ENCODE measurements around the gene TAF4. TPM values are rescaled to one million over a fixed set of nuclear protein-coding genes. Genes with fewer than 3 reads are reported as not detected.
A peak's percentile ranks its signal among the peaks of the same experiment; 100 is the strongest.

TAF4 gene
- polyA plus RNA-seq, result 3.4 TPM

DNA sequence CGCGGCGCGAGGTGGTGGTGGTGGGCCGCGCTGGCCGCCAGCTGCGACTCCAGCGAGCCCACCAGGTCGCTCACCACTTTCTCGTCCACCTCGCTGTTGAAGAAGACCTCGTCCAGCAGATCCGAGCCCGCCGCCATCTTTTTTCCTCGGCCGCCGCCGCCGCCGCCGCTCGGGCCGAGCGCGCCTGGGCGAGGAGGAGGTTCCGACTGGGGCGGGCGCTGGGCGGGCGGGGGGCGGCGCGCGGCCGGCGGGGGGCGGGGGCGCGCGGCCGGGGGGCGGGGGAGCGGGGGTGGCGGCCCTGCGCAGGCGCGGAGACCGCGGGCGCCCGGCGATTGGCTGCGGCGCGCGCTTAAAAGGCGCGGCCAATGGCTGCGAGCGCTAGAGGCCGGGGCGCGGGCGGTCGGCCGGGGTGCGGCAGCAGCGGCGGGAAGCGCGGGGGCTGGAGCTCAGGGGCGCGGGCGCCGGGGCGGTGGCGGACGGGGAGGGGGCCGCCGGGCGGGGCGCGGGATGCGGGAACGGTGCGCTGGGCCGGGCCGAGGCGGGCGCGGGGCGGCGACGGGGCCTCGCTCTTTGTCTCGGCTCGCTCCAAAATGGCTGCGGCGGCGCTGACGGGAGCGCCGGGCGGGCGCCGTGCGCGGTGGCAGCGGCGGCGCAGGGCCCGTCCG, at the start of gene TAF4:
Gene TAF4 (minus strand): TSS at position 208 of the 665 bp plus-strand sequence. CDS start 71 bp downstream, at position 137.
- H3K4me1 Mint-ChIP-seq, result peaks cover 23 to 33% (median 29%) of the 10 kb centered on the region in 3 donors
- H3K4me3 Mint-ChIP-seq, result peak within 1 kb of the TSS; percentile 87 to 96 (median 94)
- peak within 1 kb of the TSS; percentile 63 to 97 (median 92) for H3K27ac Mint-ChIP-seq
- H3K9me3 Mint-ChIP-seq, result no peaks in the 10 kb centered on the region
- H3K36me3 Mint-ChIP-seq, result peaks cover 4% of the 10 kb centered on the region
- peaks cover 4% of the 10 kb centered on the region for H3K27me3 Mint-ChIP-seq

- Mint-ChIP-seq H3K4me1 (no peaks in the 10 kb centered on the region), H3K27ac (no peak overlapping the region), H3K27me3 (peaks cover 6% of the 10 kb centered on the region)
Observed at GRCh38 chr20:62114894-62115293, 49.2 kb upstream of the TAF4 start.

DNA sequence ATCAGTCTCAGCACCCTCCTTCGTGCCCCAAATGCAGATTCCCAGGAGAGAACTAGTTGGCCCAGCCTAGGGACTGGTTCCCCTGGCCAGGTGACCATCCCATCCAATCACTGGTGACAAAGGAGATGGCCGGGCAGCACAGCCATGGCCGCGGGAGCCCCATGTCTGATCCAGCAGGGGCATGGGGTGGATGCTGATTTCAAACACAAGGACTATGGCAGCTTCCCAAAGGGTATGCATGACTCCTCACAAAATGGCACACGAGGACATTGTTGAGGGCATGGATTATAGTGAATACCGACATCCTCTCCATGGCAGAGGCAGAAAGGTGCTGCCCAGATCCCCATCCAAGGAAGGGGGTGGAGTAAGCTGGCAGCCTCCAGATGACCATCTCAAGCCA, 46.7 kb upstream of the TAF4 start:
- H3K36me3 Mint-ChIP-seq, result peaks cover 4% of the 10 kb centered on the region
- H3K4me3 Mint-ChIP-seq, result peak overlapping the region in 2 of 4 donors; percentile 13 to 81
- H3K4me1 Mint-ChIP-seq, result no peaks in the 10 kb centered on the region
- H3K27ac Mint-ChIP-seq, result no peak overlapping the region
- H3K9me3 Mint-ChIP-seq, result peaks cover 14 to 39% (median 28%) of the 10 kb centered on the region in 3 donors
- peaks cover 3% of the 10 kb centered on the region for H3K27me3 Mint-ChIP-seq

More at GRCh38 chr20:62114894-62115293, 49.2 kb upstream of the TAF4 start:
- H3K36me3 Mint-ChIP-seq, result no peaks in the 10 kb centered on the region
- peaks cover 7 to 32% (median 13%) of the 10 kb centered on the region in 3 donors for H3K9me3 Mint-ChIP-seq
- no peak overlapping the region for H3K4me3 Mint-ChIP-seq

- peaks cover 14 to 46% (median 31%) of the 10 kb centered on the region in 3 donors for H3K9me3 Mint-ChIP-seq
- peaks cover 3% of the 10 kb centered on the region for H3K27me3 Mint-ChIP-seq
- H3K36me3 Mint-ChIP-seq, result peaks cover 4% of the 10 kb centered on the region
- no peaks in the 10 kb centered on the region for H3K4me1 Mint-ChIP-seq
- peak overlapping the region in 1 of 4 donors; percentile 68 for H3K4me3 Mint-ChIP-seq
- H3K27ac Mint-ChIP-seq, result no peak overlapping the region
Observed at GRCh38 chr20:62111148-62111547, 45.5 kb upstream of the TAF4 start.

DNA sequence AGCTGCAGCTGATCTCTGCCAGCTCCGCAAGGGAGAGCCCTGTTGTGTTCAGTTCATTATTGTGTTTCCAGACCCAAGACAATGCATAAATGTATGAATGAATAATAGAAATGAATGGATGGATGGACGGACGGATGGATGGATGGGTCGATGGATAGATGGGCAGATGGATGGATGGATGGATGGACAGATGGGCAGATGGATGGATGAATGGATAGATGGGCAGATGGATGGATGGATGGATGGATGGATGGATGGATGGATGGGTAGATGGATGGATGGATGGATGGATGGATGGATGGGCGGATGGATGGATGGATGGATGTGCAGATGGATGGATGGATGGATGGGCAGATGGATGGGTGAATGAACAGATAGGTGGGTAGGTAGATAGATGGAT, 39.9 kb upstream of the TAF4 start:
- Mint-ChIP-seq H3K4me1 (no peaks in the 10 kb centered on the region), H3K27ac (peak overlapping the region in 1 of 3 donors; percentile 80), H3K4me3 (peak overlapping the region in 1 of 4 donors; percentile 19), H3K36me3 (peaks cover 6% of the 10 kb centered on the region), H3K27me3 (peaks cover 4% of the 10 kb centered on the region), H3K9me3 (peaks cover 11 to 41% (median 39%) of the 10 kb centered on the region in 3 donors)

DNA sequence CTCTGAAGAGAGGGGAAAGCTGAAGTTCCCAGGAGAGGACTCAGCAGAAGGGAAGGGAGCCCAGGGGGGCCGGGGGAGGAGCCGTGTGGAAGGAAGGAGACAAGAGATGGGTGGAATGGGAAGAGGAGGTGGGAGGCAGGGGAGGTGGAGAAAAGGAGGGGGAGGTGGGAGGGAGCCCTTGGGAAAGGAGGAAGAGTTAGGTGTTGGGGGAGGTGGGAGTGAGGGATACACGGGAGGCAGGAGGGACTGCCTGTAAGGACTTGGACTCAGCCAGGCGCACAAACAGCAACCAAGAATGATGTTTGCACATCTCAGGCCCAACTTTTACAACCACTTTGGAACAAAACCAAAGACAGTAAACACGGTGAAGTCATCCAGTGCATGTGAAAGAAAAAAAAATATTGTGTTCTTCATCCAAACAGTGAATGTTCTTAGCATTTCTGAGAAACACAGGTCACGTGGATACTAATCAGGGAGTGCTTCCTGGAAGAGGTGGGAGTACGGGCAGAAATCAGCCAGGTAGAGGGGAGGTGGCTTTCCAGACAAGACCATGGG, 39.2 kb upstream of the TAF4 start:
- Mint-ChIP-seq H3K4me3 (peak overlapping the region in 1 of 4 donors; percentile 72), H3K4me1 (no peaks in the 10 kb centered on the region), H3K9me3 (peaks cover 9 to 37% (median 33%) of the 10 kb centered on the region in 3 donors), H3K27ac (no peak overlapping the region), H3K27me3 (peaks cover 9% of the 10 kb centered on the region), H3K36me3 (peaks cover 6% of the 10 kb centered on the region)

- Mint-ChIP-seq H3K27ac (no peak overlapping the region), H3K27me3 (peaks cover 13% of the 10 kb centered on the region), H3K9me3 (peaks cover 7 to 34% (median 33%) of the 10 kb centered on the region in 3 donors), H3K4me3 (no peak overlapping the region), H3K36me3 (peaks cover 5% of the 10 kb centered on the region), H3K4me1 (no peaks in the 10 kb centered on the region)
Observed at GRCh38 chr20:62104234-62104789, 38.6 kb upstream of the TAF4 start.

- no peak overlapping the region for H3K27ac Mint-ChIP-seq
- no peaks in the 10 kb centered on the region for H3K4me1 Mint-ChIP-seq
- peaks cover 4% of the 10 kb centered on the region for H3K36me3 Mint-ChIP-seq
- peaks cover 4 to 31% (median 28%) of the 10 kb centered on the region in 3 donors for H3K9me3 Mint-ChIP-seq
- peaks cover 13% of the 10 kb centered on the region for H3K27me3 Mint-ChIP-seq
- no peak overlapping the region for H3K4me3 Mint-ChIP-seq
Observed at GRCh38 chr20:62103508-62104233, 38.0 kb upstream of the TAF4 start.

GRCh38 chr20:62101078-62101477, 35.4 kb upstream of the TAF4 start:
- no peak overlapping the region for H3K4me3 Mint-ChIP-seq
- H3K9me3 Mint-ChIP-seq, result peaks cover 2 to 21% (median 18%) of the 10 kb centered on the region in 3 donors
- peaks cover 2% of the 10 kb centered on the region for H3K36me3 Mint-ChIP-seq
- H3K4me1 Mint-ChIP-seq, result no peaks in the 10 kb centered on the region
- H3K27me3 Mint-ChIP-seq, result peaks cover 16% of the 10 kb centered on the region
- H3K27ac Mint-ChIP-seq, result peak overlapping the region in 1 of 3 donors; percentile 62

DNA sequence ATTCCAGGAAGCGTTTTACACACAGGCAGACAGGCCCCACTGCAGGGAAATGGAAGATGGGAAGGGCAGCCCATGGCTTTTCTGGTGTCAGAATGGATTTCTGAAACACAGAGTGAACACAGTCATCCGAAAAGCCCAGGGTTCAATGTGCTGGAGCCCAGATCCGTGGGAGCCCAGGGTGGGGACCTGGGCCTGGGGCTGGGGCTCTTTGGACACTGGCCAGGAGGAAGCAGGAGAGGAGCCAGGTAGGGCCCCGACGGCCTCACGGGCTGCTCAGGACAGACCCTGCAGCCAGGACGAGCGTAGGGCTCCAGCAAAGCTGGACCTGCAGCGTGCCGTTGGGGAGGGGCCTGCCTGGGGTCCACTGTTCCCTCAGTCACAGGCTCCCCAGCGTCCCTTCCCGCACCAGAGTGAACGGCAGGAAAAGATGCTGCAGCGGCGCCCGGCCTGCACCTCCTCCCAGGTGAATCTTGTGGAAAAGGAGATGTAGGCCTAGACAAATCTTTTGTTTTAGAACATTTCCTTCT, 32.3 kb upstream of the TAF4 start:
- H3K27me3 Mint-ChIP-seq, result peaks cover 16% of the 10 kb centered on the region
- no peak overlapping the region for H3K4me3 Mint-ChIP-seq
- peaks cover 0 to 15% (median 9%) of the 10 kb centered on the region in 3 donors for H3K9me3 Mint-ChIP-seq
- no peaks in the 10 kb centered on the region for H3K4me1 Mint-ChIP-seq
- no peak overlapping the region for H3K27ac Mint-ChIP-seq
- peaks cover 2% of the 10 kb centered on the region for H3K36me3 Mint-ChIP-seq

- Mint-ChIP-seq H3K4me1 (no peaks in the 10 kb centered on the region), H3K9me3 (peaks cover 0 to 13% (median 12%) of the 10 kb centered on the region in 3 donors), H3K4me3 (no peak overlapping the region), H3K36me3 (no peaks in the 10 kb centered on the region), H3K27ac (no peak overlapping the region), H3K27me3 (peaks cover 21% of the 10 kb centered on the region)
Observed at GRCh38 chr20:62096421-62097380, 31.0 kb upstream of the TAF4 start.

GRCh38 chr20:62089393-62089792, 23.7 kb upstream of the TAF4 start:
- no peak overlapping the region for H3K4me3 Mint-ChIP-seq
- peaks cover 0 to 6% (median 2%) of the 10 kb centered on the region in 3 donors for H3K9me3 Mint-ChIP-seq
- H3K27ac Mint-ChIP-seq, result no peak overlapping the region
- H3K27me3 Mint-ChIP-seq, result peaks cover 15% of the 10 kb centered on the region
- no peaks in the 10 kb centered on the region for H3K4me1 Mint-ChIP-seq
- no peaks in the 10 kb centered on the region for H3K36me3 Mint-ChIP-seq

- Mint-ChIP-seq H3K27me3 (peaks cover 15% of the 10 kb centered on the region), H3K4me1 (no peaks in the 10 kb centered on the region), H3K27ac (no peak overlapping the region), H3K36me3 (no peaks in the 10 kb centered on the region), H3K9me3 (peaks cover 0 to 6% (median 2%) of the 10 kb centered on the region in 3 donors), H3K4me3 (no peak overlapping the region)
Observed at GRCh38 chr20:62088258-62089127, 22.8 kb upstream of the TAF4 start.
